Tibial nerve (tissue), 4 donors: ENCODE measurements around the gene ELFN1. TPM values are rescaled to one million over a fixed set of nuclear protein-coding genes. Genes with fewer than 3 reads are reported as not detected.

ENCODE experiments used
- DNase-seq, 2 donors: peaks; one replicate each; pipeline ENCODE4 v3.0.0-alpha.2; 2019; ENCODE audit warnings: low spot score in 2 of 2
- H3K27ac ChIP-seq, 4 donors: fragments of 200-600 bp; sonication (generic) in 3 of 4; one replicate each; pipeline ENCODE4 v1.5.1; 2017 to 2019; ENCODE audit warnings: mild to moderate bottlenecking in 1 of 4
- H3K27me3 ChIP-seq, 2 donors: fragments of 200-600 bp; sonication (generic) in 1 of 2; one replicate each; pipeline versions ENCODE4 v1.5.1 to v1.6.0; 2017 to 2019
- H3K36me3 ChIP-seq, 3 donors: fragments of 200-600 bp; sonication (generic); one replicate each; pipeline ENCODE4 v1.5.1; 2018 to 2019
- H3K4me1 ChIP-seq, 4 donors: fragments of 200-600 bp; sonication (generic) in 3 of 4; one replicate each; pipeline ENCODE4 v1.5.1; 2017 to 2019
- H3K4me3 ChIP-seq, 4 donors: fragments of 200-600 bp; sonication (generic) in 3 of 4; one replicate each; pipeline ENCODE4 v1.5.1; 2017 to 2019; ENCODE audit warnings: mild to moderate bottlenecking in 1 of 4, moderate library complexity in 1 of 4
- H3K9me3 ChIP-seq, 4 donors: fragments of 200-600 bp; sonication (generic) in 3 of 4; one replicate each; pipeline ENCODE4 v1.5.1; 2017 to 2019
- CTCF ChIP-seq, 5 experiments: fragments of 200-600 bp in 3 of 5; fragments of 450-650 bp in 2 of 5; sonication (generic) in 3 of 5; IDR thresholded peaks; one replicate each; pipeline ENCODE4 v1.5.1; 2016 to 2019; ENCODE audit warnings: antibody characterized with exemption in 5 of 5, mild to moderate bottlenecking in 3 of 5, moderate library complexity in 2 of 5
- EP300 ChIP-seq, 2 donors: sonication (generic); formaldehyde crosslinking; IDR thresholded peaks; one replicate each; pipeline ENCODE4 v1.6.1; 2017; ENCODE audit warnings: antibody characterized with exemption in 2 of 2, mild to moderate bottlenecking in 1 of 2
- POLR2A ChIP-seq, 2 donors: fragments of 450-650 bp; IDR thresholded peaks; one replicate each; pipeline ENCODE4 v1.6.1; 2017; ENCODE audit warnings: antibody characterized with exemption in 2 of 2, mild to moderate bottlenecking in 2 of 2, moderate library complexity in 2 of 2
- WGBS, 2 donors: methylation state at CpG; one replicate each; pipeline ENCODE4 v1.1.5; 2018; 5-methylcytosine and 5-hydroxymethylcytosine counted together
- total RNA-seq, 4 donors: library from RNA; depleted of rRNA; stranded (reverse); fragments of >200 nt; gene quantifications; one replicate each; pipeline ENCODE4 v1.1.0, GENCODE V29; 2016

The ELFN1 gene
- total RNA-seq, 4 donors from 2014 or later, result 0.21 to 2.4 (median 1.5) TPM

GRCh38 chr7:1743481-1744230 lies 73.6 kb downstream of the ELFN1 start:
- Histone ChIP-seq H3K4me3 (no peak overlapping the region), H3K9me3 (no peaks in the 10 kb centered on the region), H3K4me1 (peaks cover 0 to 11% (median 2%) of the 10 kb centered on the region in 4 donors), H3K36me3 (no peaks in the 10 kb centered on the region), H3K27ac (no peak overlapping the region), H3K27me3 (peaks cover 0 to 27% of the 10 kb centered on the region in 2 donors)
- no peak for DNase-seq
- WGBS, 2 donors, result 82 to 83% methylated on average over 30 to 36 of the region's 37 CpGs
- TF ChIP-seq POLR2A (IDR thresholded peaks at IDR 0.05) (no peak), EP300 (IDR thresholded peaks at IDR 0.05) (no peak), CTCF (IDR thresholded peaks at IDR 0.05) (no peak)

- no peak overlapping the region for H3K4me3 ChIP-seq
- H3K4me1 ChIP-seq, result peaks cover 0 to 11% (median 2%) of the 10 kb centered on the region in 4 donors
- no peaks in the 10 kb centered on the region for H3K36me3 ChIP-seq
- 95 to 97% methylated on average over 22 to 54 of the region's 56 CpGs for WGBS, 2 donors
- no peak overlapping the region for H3K27ac ChIP-seq
- H3K27me3 ChIP-seq, result peaks cover 0 to 35% of the 10 kb centered on the region in 2 donors
- no peaks in the 10 kb centered on the region for H3K9me3 ChIP-seq
- DNase-seq, result no peak
- no peak for TF ChIP-seq POLR2A (IDR thresholded peaks at IDR 0.05)
- TF ChIP-seq EP300 (IDR thresholded peaks at IDR 0.05), result no peak
- no peak for TF ChIP-seq CTCF (IDR thresholded peaks at IDR 0.05)
Observed at GRCh38 chr7:1744296-1745017, 74.4 kb downstream of the ELFN1 start.

GRCh38 chr7:1745018-1745532 lies 75.0 kb downstream of the ELFN1 start:
- Histone ChIP-seq H3K27ac (no peak overlapping the region), H3K36me3 (no peaks in the 10 kb centered on the region), H3K4me3 (no peak overlapping the region), H3K9me3 (no peaks in the 10 kb centered on the region), H3K27me3 (peaks cover 0 to 36% of the 10 kb centered on the region in 2 donors), H3K4me1 (peaks cover 0 to 11% (median 2%) of the 10 kb centered on the region in 4 donors)
- TF ChIP-seq CTCF (IDR thresholded peaks at IDR 0.05), result no peak
- no peak for TF ChIP-seq EP300 (IDR thresholded peaks at IDR 0.05)
- no peak for TF ChIP-seq POLR2A (IDR thresholded peaks at IDR 0.05)
- 96 to 97% methylated on average over 24 to 46 of the region's 46 CpGs for WGBS, 2 donors
- no peak for DNase-seq

GRCh38 chr7:1745576-1746490 lies 75.8 kb downstream of the ELFN1 start:
- H3K27ac ChIP-seq, result no peak overlapping the region
- H3K9me3 ChIP-seq, result no peaks in the 10 kb centered on the region
- WGBS, 2 donors, result 96 to 98% methylated on average over 55 to 60 of the region's 72 CpGs
- peaks cover 0 to 11% (median 2%) of the 10 kb centered on the region in 4 donors for H3K4me1 ChIP-seq
- TF ChIP-seq CTCF (IDR thresholded peaks at IDR 0.05) (no peak), EP300 (IDR thresholded peaks at IDR 0.05) (no peak), POLR2A (IDR thresholded peaks at IDR 0.05) (no peak)
- H3K27me3 ChIP-seq, result peaks cover 0 to 42% of the 10 kb centered on the region in 2 donors
- no peaks in the 10 kb centered on the region for H3K36me3 ChIP-seq
- no peak for DNase-seq
- no peak overlapping the region for H3K4me3 ChIP-seq
